ENCODE measurements around the gene TPD52L2.

Gene TPD52L2

DNA sequence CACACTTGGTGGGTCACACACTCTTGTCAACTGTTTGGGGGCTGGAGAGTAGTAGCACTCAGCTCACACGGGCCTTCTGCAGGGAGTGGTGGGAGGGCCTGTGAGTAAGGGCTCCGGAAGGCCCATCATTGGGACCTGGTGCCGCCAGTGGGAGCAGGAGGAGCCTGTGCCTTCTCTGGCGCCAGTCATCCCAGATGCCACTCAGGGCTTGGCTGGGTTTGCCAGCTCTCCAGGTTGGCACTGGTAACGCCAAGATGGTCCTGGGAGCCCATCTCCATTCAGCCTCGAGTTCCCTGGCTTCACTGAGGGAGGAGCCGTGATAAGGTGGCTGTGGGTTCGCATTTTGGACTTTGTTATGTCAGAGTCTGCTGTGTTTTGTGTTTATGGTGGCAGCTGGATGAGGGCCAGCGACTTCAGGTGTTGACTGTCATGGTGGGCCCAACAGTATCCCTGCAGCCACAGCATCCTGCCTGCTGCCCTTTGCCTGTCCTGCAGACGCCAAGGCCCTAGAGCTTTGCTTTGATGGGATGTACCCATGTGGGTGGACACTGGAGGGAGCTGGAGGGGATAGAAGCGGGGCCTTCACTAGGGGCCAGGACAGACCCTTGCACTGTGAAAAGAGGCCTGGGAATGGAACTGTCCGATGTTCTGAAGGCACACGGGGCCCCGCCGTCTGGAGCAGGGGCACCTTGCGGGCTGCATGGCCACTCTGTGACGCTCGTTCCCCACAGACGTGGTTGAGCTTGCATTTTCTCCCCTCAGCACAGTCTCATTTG is 16.6 kb downstream of the TPD52L2 start:
- DNase-seq: no peak

DNA sequence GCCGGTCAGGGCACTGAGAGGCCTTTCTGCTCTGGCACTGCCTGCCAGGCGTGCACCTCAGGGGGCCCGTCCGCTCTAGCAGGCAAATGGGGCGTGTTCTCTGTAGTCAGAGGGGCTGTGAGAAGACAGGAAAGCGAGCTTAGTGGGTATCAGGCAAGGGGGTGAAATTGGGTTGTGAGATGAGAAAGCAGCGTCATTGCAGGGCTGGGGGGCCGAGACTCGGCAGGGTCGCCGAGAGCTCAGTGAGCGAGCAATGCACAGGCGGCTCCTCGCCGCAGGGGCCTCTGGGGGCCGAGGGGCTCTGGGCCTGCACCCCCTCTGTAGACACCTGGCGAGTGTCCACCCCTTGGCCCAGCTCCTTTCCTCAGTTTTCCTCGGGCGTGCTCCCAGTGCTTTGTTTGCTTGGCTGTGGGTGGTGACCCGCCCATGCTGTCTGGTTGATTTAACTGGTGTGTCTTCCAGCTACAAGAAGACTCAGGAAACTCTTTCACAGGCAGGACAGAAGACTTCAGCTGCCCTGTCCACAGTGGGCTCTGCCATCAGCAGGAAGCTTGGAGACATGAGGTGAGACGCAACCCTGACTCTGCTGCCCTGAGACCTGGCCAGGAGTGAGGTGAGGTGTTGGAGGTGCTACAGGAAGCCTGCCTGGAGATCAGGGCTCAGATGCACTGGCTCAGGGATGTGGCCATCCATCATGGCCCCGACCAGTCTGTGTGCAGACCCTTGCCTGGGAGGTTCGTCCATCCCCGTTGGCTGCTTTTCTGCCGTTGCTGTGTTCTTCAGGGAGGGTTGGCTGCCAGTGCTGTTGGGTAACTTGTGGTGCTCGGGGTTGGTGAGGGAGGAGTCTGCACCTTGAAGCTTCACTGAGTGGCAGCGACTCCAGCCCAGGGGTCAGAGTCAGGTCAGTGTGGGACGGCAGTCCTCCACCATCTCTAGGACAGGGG is 17.5 kb downstream of the TPD52L2 start:
- no peak for DNase-seq

DNA sequence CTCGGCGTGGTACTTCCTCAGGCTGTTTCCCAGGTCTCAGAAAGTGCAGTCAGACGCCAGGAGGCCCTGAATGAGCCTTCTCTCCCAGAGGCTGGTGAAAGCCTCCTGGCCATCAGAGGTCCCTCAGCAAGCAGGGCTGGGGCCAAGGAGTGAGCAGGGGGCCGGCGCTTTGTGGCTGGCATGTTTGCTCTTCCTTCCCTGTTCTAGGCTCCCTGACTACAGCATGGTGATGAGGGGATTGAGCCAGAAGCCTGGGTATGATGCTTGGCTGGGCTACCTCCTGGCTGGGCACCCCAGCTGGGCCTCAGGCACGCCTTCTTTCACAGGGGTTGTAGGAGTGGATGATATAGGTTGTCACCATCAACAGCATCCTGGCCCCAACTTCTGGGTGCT is 18.1 kb downstream of the TPD52L2 start:
- DNase-seq: no peak

DNA sequence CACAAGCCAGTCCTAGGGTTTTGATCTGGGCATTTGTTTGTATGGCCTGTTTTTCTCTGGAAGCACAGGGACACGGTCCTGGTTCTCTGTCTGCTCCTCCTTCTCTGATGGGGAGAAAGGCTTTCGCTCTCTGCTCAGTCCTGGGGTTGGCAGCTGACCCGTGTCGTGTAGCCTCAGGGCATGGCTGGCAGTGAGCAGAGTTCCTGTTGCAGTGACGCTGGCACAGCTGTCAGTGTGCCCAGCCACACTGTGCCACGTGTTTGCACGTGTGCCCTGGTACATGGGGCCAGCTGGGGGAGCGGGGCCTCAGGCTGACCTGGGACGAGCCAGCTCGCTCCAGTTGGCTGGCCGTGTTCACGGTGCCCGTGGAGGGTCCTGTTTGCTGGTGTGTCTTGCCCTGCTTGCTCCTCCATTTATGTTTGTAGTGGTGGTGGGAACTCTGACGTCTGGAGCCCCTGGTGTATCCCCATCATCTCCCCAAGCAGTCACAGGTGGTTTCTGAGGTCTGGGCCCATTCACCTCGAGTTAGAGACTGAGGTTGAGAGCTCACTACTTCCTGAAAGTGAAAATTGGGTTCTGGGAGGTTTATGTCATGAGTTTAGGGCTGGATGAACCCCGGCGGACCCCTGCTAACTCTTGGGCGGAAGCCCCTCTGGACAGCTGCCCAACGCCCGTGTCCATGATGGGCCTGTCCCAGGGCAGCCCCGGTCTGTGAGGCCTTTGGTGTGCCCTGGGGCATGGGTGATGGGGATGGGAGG is 19.6 kb downstream of the TPD52L2 start:
- no peak for DNase-seq

DNA sequence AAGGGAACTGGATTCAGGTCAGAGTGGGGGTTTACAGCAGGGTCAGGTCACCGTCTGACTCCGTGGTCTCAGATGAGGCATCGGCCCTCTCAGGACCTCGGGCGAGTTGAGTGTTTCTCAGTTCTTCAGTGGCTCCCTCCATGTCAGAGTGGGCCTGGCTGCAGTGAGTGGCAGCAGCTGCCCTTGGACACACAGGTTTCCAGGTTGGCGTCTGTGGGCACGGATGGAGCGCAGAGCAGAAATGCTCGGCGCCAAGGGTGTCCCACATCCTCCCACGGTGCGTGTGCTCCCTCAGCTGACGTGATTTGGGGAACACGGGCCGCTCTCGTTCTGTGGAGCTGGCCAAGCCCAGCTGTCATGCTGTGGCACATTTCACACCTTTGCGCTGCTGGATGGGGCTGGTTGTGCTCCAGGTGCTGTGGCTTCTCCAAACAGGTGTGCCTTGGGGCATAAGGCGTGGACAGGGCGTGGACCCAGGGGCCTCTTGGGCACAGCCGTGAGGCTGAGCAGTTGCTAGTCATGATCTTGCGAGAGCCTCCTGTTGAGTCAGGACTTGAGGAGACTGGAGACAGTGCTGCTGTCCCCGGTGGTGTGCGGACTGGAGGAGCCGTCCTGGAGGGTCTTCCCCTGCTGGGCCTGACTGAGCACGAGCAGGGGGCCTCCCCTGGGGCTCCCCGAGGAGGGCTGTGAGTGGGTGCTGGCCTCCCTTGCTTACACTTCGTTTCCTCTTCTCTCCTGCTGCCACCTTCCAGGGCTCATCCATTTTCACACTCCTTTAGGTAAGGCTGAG is 20.4 kb downstream of the TPD52L2 start:
- no peak for DNase-seq

DNA sequence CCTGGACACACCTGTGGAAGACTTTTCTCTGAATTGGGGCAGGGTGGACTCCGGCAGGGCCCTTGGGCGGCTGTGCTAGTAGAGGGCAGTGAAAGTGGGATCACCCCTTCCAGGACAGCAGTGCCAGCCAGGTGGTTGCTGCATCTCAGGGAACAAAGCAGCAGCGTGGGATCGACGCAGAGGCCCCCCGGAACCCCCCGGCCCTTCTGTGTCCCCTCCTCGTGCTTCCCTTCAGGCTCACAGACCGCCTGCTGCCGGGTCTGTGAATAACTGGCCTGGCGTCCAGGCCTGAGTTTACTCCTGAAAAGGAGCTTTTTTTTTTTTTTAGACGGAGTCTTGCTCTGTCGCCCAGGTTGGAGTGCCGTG is 21.0 kb downstream of the TPD52L2 start:
- DNase-seq: no peak

DNA sequence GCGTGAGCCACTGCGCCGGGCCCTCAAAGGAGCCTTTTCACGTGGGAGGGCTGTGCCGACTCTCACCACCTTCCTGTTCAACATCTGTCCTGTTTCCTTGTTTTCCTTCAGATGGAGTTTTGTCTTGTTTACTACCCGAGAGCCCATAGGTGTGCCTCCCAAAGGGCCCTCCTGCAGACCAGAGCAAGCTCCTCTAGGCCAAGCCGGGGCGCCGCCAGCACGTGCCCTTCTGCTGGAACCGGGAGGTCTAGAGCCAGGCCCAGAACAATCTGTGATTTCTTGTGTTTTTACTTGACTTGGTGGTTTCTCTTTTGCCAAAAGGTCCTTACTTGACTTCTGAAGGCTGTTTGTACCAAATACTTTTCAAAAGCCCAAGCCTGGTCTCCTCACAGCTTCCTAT is 21.9 kb downstream of the TPD52L2 start:
- no peak for DNase-seq

DNA sequence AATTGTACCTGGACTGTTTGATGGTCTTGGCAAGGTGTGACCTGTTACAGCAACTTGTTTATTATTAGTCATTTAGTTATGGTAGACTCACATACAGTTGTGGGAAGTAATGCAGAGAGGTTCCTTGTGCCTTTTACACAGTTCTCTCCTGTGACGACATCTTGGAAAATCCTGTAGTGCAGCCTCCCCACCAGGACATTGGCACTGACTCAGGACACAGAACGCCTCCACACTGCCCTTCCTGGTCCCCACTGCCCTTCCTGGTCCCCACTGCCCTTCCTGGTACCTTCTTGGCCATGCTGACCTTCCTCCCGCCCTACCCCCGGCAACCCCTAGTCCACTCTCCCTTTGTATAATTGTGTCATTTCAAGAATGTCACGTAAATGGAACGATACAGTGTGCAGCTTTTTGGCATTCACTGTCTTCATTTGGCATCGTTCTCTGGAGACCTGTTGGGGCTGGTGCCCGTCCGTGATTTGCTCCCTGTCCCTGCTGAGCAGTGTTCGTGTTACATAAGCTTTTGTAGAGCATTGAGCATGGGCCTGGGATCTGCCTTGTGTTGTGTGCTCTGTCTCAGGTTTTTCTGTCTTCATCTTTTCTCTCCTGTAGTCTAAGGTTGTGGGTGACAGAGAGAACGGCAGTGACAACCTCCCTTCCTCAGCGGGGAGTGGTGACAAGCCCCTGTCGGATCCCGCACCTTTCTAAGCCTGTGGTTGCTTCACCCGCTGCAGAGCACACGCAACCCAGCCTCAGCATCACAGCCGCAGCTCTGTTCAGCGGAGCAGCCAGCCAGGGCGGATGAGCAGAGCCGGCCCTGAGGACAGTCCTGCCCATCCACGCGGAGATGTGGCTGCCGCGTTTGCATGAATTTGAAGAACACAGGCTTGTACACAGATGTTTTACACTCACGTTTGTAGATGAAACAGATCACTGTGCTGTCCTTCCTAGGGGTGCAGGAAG is 24.5 kb downstream of the TPD52L2 start:
- no peak for DNase-seq

- no peak for DNase-seq
Observed at GRCh38 chr20:63890201-63890576, 25.1 kb downstream of the TPD52L2 start.

GRCh38 chr20:63890616-63891015 is 25.5 kb downstream of the TPD52L2 start:
- DNase-seq: no peak

DNA sequence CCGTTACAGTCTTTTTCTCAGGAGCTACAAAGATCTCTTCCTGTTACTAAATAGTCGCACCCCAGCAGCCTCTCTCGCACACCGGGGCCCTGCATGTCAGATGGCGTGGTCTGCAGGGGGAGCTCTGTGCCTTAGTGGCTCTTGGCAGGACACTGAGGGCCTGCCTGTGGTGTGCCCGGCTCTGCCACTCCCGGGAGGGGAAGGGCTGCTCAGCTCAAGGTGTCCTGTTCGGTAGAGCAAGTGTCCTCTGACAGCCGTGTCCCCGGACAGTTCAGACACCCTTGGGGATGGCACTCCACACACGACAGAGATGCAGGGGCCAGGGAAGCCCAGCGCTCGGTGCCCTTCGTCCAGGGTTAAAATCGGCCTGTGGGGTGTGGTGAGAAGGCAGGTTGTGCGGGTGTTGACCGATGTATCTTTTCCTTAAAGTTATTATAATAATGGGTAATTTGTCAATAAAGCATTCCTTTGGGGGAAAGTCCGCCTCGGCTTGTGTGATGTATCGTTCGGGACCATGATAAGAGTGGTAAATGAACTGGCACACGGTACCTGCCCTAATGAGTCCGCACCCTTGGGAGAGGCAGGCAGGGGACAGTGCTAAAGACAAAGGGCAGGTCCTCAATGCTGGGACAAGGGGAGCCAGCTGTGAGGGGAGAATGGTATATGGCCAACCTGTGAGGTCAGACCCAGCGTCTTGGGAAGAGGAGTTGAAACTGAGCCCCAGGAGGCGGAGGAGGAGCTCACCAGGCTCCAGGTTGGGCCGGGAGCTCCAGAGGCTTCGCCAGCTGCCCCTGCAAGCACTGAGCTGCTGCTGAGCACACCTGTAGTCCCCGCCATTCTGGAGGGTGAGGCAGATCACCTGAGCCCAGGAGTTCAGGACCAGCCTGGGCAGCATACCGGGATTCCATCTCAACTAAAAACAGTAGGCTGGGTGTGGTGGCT is 26.3 kb downstream of the TPD52L2 start:
- no peak for DNase-seq

GRCh38 chr20:63892402-63892801 is 27.3 kb downstream of the TPD52L2 start:
- DNase-seq: no peak

DNA sequence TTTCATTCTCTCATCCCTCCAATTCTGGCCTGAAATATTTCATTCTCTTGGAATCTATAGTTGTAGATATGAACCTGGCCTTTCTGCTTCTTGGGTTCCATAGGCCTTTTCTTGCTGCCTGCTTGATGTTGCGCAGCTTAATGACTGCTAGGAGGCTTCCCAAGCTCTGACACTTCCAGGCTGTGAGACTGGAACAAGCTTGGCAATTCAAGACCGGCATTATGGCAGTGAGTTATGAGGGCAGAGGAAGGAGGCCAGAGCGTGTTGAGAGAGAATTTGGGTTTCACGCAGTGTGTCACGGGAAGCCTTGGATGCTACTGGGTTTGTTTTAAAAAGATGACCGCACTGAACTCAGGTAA is 28.9 kb downstream of the TPD52L2 start:
- DNase-seq: no peak

- DNase-seq: peak; percentile 91
Observed at GRCh38 chr20:63894358-63895201, 29.5 kb downstream of the TPD52L2 start, which contains the start of gene DNAJC5. TSS of gene DNAJC5 (plus strand) at chr20:63895126. CDS start at chr20:63928346, 33,220 bp downstream.

GRCh38 chr20:63895202-63895951 is 30.3 kb downstream of the TPD52L2 start:
- DNase-seq: no peak

- DNase-seq: peak; percentile 13
Observed at GRCh38 chr20:63895952-63896263, 30.8 kb downstream of the TPD52L2 start.

- peak; percentile 34 for DNase-seq
Observed at GRCh38 chr20:63896264-63897105, 31.4 kb downstream of the TPD52L2 start.
